HFFc6 (cell line): ENCODE data around the gene DDX17. TPM values are rescaled to one million over a fixed set of nuclear protein-coding genes. Genes with fewer than 3 reads are reported as not detected.

Experiments used
- DNase-seq: peaks from one replicate; pipeline ENCODE4 v3.0.0-alpha.2; 2018
- H3K27ac Mint-ChIP-seq: 2 replicates; pipeline ENCODE4 v1.8.0; 2020; ENCODE audit warnings: mild to moderate bottlenecking, mixed read lengths
- H3K27me3 Mint-ChIP-seq: 2 replicates; pipeline ENCODE4 v1.8.0; 2021; ENCODE audit warnings: mild to moderate bottlenecking, moderate library complexity, mixed read lengths; ENCODE audit not compliant: insufficient read depth
- H3K36me3 Mint-ChIP-seq: 2 replicates; pipeline ENCODE4 v1.8.0; 2021; ENCODE audit warnings: low read depth, mixed read lengths
- H3K4me1 Mint-ChIP-seq: 2 replicates; pipeline ENCODE4 v1.8.0; 2020; ENCODE audit warnings: low read depth, mixed read lengths
- H3K4me3 Mint-ChIP-seq: 2 replicates; pipeline ENCODE4 v1.8.0; 2020; ENCODE audit warnings: mild to moderate bottlenecking, moderate library complexity, mixed read lengths
- H3K9me3 Mint-ChIP-seq: 2 replicates; pipeline ENCODE4 v1.8.0; 2020; ENCODE audit warnings: mild to moderate bottlenecking, mixed read lengths
- total RNA-seq, 6 experiments: library from RNA; stranded (reverse); fragmentation: NEBNext Ultra II Directional; extraction: Animal tissue kit (Norgen Biotek cat#: 25700); gene quantifications; 2 replicates in 1 of 6; 3 replicates in 5 of 6; pipeline ENCODE4 v1.2.3, GENCODE V29; 2021
- TF ChIP-seq, protein P1 (sequence below): fragments of 200-600 bp; sonication (generic); IDR thresholded peaks from 2 replicates; pipeline ENCODE4 v1.5.0; 2021; ENCODE audit warnings: antibody characterized with exemption, mild to moderate bottlenecking

DDX17 gene
- total RNA-seq, 6 experiments from 2014 or later, result 211 to 246 (median 220) TPM

DNA sequence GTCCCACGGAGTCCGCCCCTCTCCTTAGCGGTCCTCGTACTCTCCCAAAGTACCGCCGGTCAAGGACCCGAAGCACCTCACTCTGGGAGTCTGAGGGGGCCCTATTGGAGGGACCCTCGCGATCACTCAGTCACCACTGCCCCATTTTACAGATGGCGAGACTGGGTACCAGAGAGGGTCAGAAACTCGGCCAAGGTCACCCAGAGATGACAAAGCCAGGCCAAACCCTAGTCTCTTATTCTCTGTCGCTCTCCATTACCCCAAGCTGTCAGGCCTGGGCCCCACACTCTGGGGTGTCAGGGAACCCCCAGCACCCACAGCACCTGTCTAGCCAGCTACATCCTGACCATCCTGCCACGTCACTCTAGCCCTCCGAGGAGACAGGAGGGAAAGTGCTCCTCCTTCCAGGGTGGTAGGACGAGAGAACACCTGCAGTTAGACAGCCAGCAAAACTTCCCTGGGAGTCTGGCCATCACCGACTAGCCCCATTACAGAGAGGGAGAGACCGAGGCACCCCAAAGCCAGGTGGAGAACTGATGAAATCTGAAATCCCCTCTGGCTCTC, 49.8 kb downstream of the DDX17 start:
- peaks cover under 1% of the 10 kb centered on the region; the same call in 1 of the 2 replicates for H3K4me1 Mint-ChIP-seq
- TF ChIP-seq, protein P1, sequence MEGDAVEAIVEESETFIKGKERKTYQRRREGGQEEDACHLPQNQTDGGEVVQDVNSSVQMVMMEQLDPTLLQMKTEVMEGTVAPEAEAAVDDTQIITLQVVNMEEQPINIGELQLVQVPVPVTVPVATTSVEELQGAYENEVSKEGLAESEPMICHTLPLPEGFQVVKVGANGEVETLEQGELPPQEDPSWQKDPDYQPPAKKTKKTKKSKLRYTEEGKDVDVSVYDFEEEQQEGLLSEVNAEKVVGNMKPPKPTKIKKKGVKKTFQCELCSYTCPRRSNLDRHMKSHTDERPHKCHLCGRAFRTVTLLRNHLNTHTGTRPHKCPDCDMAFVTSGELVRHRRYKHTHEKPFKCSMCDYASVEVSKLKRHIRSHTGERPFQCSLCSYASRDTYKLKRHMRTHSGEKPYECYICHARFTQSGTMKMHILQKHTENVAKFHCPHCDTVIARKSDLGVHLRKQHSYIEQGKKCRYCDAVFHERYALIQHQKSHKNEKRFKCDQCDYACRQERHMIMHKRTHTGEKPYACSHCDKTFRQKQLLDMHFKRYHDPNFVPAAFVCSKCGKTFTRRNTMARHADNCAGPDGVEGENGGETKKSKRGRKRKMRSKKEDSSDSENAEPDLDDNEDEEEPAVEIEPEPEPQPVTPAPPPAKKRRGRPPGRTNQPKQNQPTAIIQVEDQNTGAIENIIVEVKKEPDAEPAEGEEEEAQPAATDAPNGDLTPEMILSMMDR, result no peak
- no peaks in the 10 kb centered on the region for H3K36me3 Mint-ChIP-seq
- H3K27ac Mint-ChIP-seq, result no peak overlapping the region
- no peak overlapping the region for H3K4me3 Mint-ChIP-seq
- peaks cover 63% of the 10 kb centered on the region for H3K27me3 Mint-ChIP-seq
- no peaks in the 10 kb centered on the region for H3K9me3 Mint-ChIP-seq
- no peak for DNase-seq

GRCh38 chr22:38455530-38456271, 50.4 kb downstream of the DDX17 start:
- H3K9me3 Mint-ChIP-seq, result no peaks in the 10 kb centered on the region
- H3K27ac Mint-ChIP-seq, result no peak overlapping the region
- H3K4me3 Mint-ChIP-seq, result no peak overlapping the region
- H3K4me1 Mint-ChIP-seq, result no peaks in the 10 kb centered on the region
- H3K27me3 Mint-ChIP-seq, result peaks cover 67% of the 10 kb centered on the region
- DNase-seq, result no peak
- TF ChIP-seq, protein P1, result no peak
- no peaks in the 10 kb centered on the region for H3K36me3 Mint-ChIP-seq

GRCh38 chr22:38455076-38455529, 51.0 kb downstream of the DDX17 start, which contains the start of gene KCNJ4:
Gene KCNJ4, minus strand, starts transcription at chr22:38455199. Its CDS starts 27,067 bp downstream, at chr22:38428132.
- no peaks in the 10 kb centered on the region for H3K9me3 Mint-ChIP-seq
- H3K4me3 Mint-ChIP-seq, result no peak within 1 kb of the TSS
- no peak within 1 kb of the TSS for H3K27ac Mint-ChIP-seq
- H3K27me3 Mint-ChIP-seq, result peaks cover 69% of the 10 kb centered on the region
- TF ChIP-seq, protein P1, result no peak
- no peak for DNase-seq
- no peaks in the 10 kb centered on the region for H3K36me3 Mint-ChIP-seq
- no peaks in the 10 kb centered on the region; the same call in 1 of the 2 replicates for H3K4me1 Mint-ChIP-seq

GRCh38 chr22:38454353-38455075, 51.6 kb downstream of the DDX17 start:
- Mint-ChIP-seq H3K4me3 (no peak overlapping the region), H3K4me1 (no peaks in the 10 kb centered on the region; the same call in 1 of the 2 replicates), H3K27ac (no peak overlapping the region), H3K9me3 (no peaks in the 10 kb centered on the region), H3K36me3 (no peaks in the 10 kb centered on the region), H3K27me3 (peaks cover 72% of the 10 kb centered on the region)
- DNase-seq, result no peak
- TF ChIP-seq, protein P1, result no peak

GRCh38 chr22:38453996-38454352, 52.1 kb downstream of the DDX17 start:
- Mint-ChIP-seq H3K4me1 (no peaks in the 10 kb centered on the region; the same call in 1 of the 2 replicates), H3K27ac (no peak overlapping the region), H3K9me3 (no peaks in the 10 kb centered on the region), H3K36me3 (no peaks in the 10 kb centered on the region), H3K27me3 (peaks cover 68% of the 10 kb centered on the region), H3K4me3 (no peak overlapping the region)
- no peak for DNase-seq
- TF ChIP-seq, protein P1, result no peak
